Glomerular visceral epithelial cell (primary cell): Measurements from ENCODE around the gene PLXNB3.
"Not testable (repeated sequence)": the region's sequence is repeated elsewhere in the genome, so short reads cannot be mapped to it uniquely, and the experiment has no call there.

Experiments used
- DNase-seq: peaks from one replicate; pipeline ENCODE4 v3.0.0-alpha.2; 2016; ENCODE audit errors: extremely low spot score

PLXNB3 gene

GRCh38 chrX:153732401-153732800 is 31.6 kb upstream of the PLXNB3 start:
- DNase-seq, result no peak

GRCh38 chrX:153733651-153734240 is 30.3 kb upstream of the PLXNB3 start:
- DNase-seq, result no peak

- no peak for DNase-seq
Measured at GRCh38 chrX:153734871-153735270, 29.2 kb upstream of the PLXNB3 start.

- DNase-seq, result no peak
Measured at GRCh38 chrX:153735274-153735673, 28.8 kb upstream of the PLXNB3 start.

GRCh38 chrX:153736071-153736820 is 27.8 kb upstream of the PLXNB3 start:
- no peak for DNase-seq

- DNase-seq, result no peak
Measured at GRCh38 chrX:153736871-153737441, 27.1 kb upstream of the PLXNB3 start.

GRCh38 chrX:153738056-153738605 is 25.9 kb upstream of the PLXNB3 start:
- no peak for DNase-seq

- no peak for DNase-seq
Measured at GRCh38 chrX:153739754-153740486, 24.1 kb upstream of the PLXNB3 start.

GRCh38 chrX:153740631-153741222 is 23.3 kb upstream of the PLXNB3 start:
- DNase-seq, result no peak

GRCh38 chrX:153741446-153741845 is 22.6 kb upstream of the PLXNB3 start:
- DNase-seq, result no peak

- DNase-seq, result not testable (repeated sequence)
Measured at GRCh38 chrX:153742111-153742510, 21.9 kb upstream of the PLXNB3 start.

- not testable (repeated sequence) for DNase-seq
Measured at GRCh38 chrX:153742796-153743467, 21.1 kb upstream of the PLXNB3 start.

- DNase-seq, result not testable (repeated sequence)
Measured at GRCh38 chrX:153743468-153744209, 20.4 kb upstream of the PLXNB3 start.

GRCh38 chrX:153744210-153745066 is 19.6 kb upstream of the PLXNB3 start:
- no peak for DNase-seq

GRCh38 chrX:153745067-153745433 is 19.0 kb upstream of the PLXNB3 start:
- not testable (repeated sequence) for DNase-seq

- no peak for DNase-seq
Measured at GRCh38 chrX:153746359-153746758, 17.7 kb upstream of the PLXNB3 start.

- DNase-seq, result not testable (repeated sequence)
Measured at GRCh38 chrX:153746991-153747390, 17.1 kb upstream of the PLXNB3 start.

- DNase-seq, result not testable (repeated sequence)
Measured at GRCh38 chrX:153749017-153749416, 15.0 kb upstream of the PLXNB3 start.

- DNase-seq, result no peak
Measured at GRCh38 chrX:153750127-153750774, 13.8 kb upstream of the PLXNB3 start.
